ENCODE measurements around the gene SP140. TPM values are rescaled to one million over a fixed set of nuclear protein-coding genes. Genes with fewer than 3 reads are reported as not detected.

Gene SP140
- total and polyA plus RNA-seq, 2 of the 13 experiments (the other 11 are each of a cell fraction or from before 2014, with no cell fraction given): 0.57 to 0.80 TPM

- TF ChIP-seq THRA (CRISPR knock-in tag; IDR thresholded peaks at IDR 0.05; ENCODE audit: borderline replicate concordance) (0 out of 2 replicates have a peak, but pooled peaks have one; percentile 14), CEBPG (CRISPR knock-in tag; IDR thresholded peaks at IDR 0.05) (peak; percentile 56), TIGD3 (CRISPR knock-in tag; IDR thresholded peaks at IDR 0.05; ENCODE audit: borderline replicate concordance) (no peak), RXRB (CRISPR knock-in tag; IDR thresholded peaks at IDR 0.05; ENCODE audit: borderline replicate concordance) (peak; percentile 65), ZNF331 (CRISPR knock-in tag; IDR thresholded peaks at IDR 0.05) (peak; percentile 72), NR2F1 (CRISPR knock-in tag; IDR thresholded peaks at IDR 0.05) (peak; percentile 18 to 33; a peak in 1 of 4 replicates), ZNF598 (CRISPR knock-in tag; IDR thresholded peaks at IDR 0.05; ENCODE audit: borderline replicate concordance) (peak; percentile 89; the same call in 1 of the 2 replicates), MED1 (CRISPR knock-in tag; IDR thresholded peaks at IDR 0.05) (peak; percentile 76), GLI4 (CRISPR knock-in tag; IDR thresholded peaks at IDR 0.05; ENCODE audit: borderline replicate concordance) (peak; percentile 63; the same call in 1 of the 2 replicates), XRCC5 (optimal IDR thresholded peaks at IDR 0.05; ENCODE audit: low read length) (peak; percentile 71), NFKBIZ (CRISPR knock-in tag; IDR thresholded peaks at IDR 0.05) (peak; percentile 36; the same call in 1 of the 2 replicates), JUND (CRISPR knock-in tag; IDR thresholded peaks at IDR 0.05) (peak; percentile 83), ZNF792 (CRISPR knock-in tag; IDR thresholded peaks at IDR 0.05) (peak; percentile 76), ZSCAN31 (CRISPR knock-in tag; IDR thresholded peaks at IDR 0.05; ENCODE audit: low read depth) (0 out of 2 replicates have a peak, but pooled peaks have one; percentile 29), ZNF10 (CRISPR knock-in tag; IDR thresholded peaks at IDR 0.05; ENCODE audit: borderline replicate concordance, low read depth) (no peak), HDAC2 (CRISPR knock-in tag; IDR thresholded peaks at IDR 0.05) (peak; percentile 80), ZNF790 (CRISPR knock-in tag; IDR thresholded peaks at IDR 0.05; ENCODE audit: borderline replicate concordance) (no peak), SP4 (CRISPR knock-in tag; IDR thresholded peaks at IDR 0.05) (peak; percentile 43; the same call in 1 of the 2 replicates)
- TF ChIP-seq, protein P1, sequence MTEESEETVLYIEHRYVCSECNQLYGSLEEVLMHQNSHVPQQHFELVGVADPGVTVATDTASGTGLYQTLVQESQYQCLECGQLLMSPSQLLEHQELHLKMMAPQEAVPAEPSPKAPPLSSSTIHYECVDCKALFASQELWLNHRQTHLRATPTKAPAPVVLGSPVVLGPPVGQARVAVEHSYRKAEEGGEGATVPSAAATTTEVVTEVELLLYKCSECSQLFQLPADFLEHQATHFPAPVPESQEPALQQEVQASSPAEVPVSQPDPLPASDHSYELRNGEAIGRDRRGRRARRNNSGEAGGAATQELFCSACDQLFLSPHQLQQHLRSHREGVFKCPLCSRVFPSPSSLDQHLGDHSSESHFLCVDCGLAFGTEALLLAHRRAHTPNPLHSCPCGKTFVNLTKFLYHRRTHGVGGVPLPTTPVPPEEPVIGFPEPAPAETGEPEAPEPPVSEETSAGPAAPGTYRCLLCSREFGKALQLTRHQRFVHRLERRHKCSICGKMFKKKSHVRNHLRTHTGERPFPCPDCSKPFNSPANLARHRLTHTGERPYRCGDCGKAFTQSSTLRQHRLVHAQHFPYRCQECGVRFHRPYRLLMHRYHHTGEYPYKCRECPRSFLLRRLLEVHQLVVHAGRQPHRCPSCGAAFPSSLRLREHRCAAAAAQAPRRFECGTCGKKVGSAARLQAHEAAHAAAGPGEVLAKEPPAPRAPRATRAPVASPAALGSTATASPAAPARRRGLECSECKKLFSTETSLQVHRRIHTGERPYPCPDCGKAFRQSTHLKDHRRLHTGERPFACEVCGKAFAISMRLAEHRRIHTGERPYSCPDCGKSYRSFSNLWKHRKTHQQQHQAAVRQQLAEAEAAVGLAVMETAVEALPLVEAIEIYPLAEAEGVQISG (CRISPR knock-in tag; IDR thresholded peaks at IDR 0.05): peak; percentile 89
- TF ChIP-seq, protein P2, sequence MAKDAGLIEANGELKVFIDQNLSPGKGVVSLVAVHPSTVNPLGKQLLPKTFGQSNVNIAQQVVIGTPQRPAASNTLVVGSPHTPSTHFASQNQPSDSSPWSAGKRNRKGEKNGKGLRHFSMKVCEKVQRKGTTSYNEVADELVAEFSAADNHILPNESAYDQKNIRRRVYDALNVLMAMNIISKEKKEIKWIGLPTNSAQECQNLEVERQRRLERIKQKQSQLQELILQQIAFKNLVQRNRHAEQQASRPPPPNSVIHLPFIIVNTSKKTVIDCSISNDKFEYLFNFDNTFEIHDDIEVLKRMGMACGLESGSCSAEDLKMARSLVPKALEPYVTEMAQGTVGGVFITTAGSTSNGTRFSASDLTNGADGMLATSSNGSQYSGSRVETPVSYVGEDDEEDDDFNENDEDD (CRISPR knock-in tag; IDR thresholded peaks at IDR 0.05; ENCODE audit: borderline replicate concordance): 0 out of 2 replicates have a peak, but pooled peaks have one; percentile 38
- TF ChIP-seq, protein P3, sequence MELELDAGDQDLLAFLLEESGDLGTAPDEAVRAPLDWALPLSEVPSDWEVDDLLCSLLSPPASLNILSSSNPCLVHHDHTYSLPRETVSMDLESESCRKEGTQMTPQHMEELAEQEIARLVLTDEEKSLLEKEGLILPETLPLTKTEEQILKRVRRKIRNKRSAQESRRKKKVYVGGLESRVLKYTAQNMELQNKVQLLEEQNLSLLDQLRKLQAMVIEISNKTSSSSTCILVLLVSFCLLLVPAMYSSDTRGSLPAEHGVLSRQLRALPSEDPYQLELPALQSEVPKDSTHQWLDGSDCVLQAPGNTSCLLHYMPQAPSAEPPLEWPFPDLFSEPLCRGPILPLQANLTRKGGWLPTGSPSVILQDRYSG (CRISPR knock-in tag; IDR thresholded peaks at IDR 0.05): peak; percentile 83; the same call in 1 of the 2 replicates
Measured at GRCh38 chr2:230326453-230327417, 101.2 kb downstream of the SP140 start, which contains the start of gene SP140L (continued).
